ENCODE measurements around the gene FLAD1.

GRCh38 chr1:154934358-154934948 lies 48.7 kb upstream of the FLAD1 start:
- TF ChIP-seq POLR2A (IDR thresholded peaks at IDR 0.05), result no peak
- TF ChIP-seq CTCF (IDR thresholded peaks at IDR 0.05), result no peak
